Breast epithelium (tissue), 3 donors: ENCODE data around the gene RNF130.

ENCODE experiments used
- CTCF ChIP-seq, 3 donors: fragments of 450-650 bp; IDR thresholded peaks; one replicate each; pipeline ENCODE4 v1.5.1; 2016 to 2017; ENCODE audit warnings: antibody characterized with exemption in 3 of 3, mild to moderate bottlenecking in 3 of 3, moderate library complexity in 3 of 3
- POLR2AphosphoS5 ChIP-seq, 3 donors: sonication (generic); formaldehyde crosslinking; IDR thresholded peaks; one replicate each; pipeline ENCODE4 v1.6.1; 2017; ENCODE audit warnings: antibody characterized with exemption in 3 of 3

DNA sequence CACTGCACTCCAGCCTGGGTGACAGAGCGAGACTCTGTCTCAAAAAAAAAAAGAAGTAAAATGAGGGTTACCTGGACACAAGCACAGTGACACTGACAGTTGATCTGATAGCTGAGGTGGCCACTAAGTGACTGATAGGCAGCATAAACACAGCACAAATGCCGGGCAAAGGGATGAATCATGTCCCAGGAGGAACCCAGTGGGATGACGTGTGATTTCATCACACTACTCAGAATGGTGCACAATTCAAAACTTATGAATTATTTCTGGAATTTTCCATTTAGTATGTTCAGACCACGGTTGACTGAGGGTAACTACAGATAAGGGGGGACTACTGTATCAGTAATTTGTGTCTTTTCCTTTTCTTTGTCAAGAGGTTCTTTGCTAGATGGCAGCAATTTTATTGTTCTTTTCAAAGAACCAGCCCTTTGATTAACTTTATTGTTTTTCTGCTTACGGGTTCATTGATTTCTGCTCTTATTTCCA is 34.3 kb upstream of the RNF130 start:
- TF ChIP-seq POLR2AphosphoS5 (IDR thresholded peaks at IDR 0.05), result no peak
- no peak for TF ChIP-seq CTCF (IDR thresholded peaks at IDR 0.05)
